Fibroblast of skin of abdomen (primary cell): Measurements from ENCODE around the gene TGM4.

Experiments used
- DNase-seq: peaks from one replicate; pipeline ENCODE4 v3.0.0-alpha.2; 2013

The TGM4 gene

DNA sequence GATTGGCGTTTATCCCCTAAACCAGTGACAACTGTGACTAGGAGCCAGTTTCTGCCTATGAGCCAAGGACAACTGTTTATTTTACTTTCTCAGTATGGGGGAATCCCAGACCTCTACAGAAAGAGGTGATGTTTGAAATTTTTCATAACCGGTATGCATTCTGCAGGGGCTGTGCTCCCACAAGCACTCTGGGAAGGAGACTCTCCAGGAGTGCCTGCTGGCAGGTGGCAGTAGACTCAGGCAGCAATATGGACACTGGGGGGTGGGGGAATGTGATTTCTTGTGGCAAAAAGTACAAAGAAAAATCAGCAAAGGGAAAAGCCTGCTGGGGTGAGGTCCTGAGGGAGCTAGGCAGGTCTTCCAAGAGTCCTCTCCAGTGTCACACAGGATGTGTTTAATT, 5.9 kb downstream of the TGM4 start:
- no peak for DNase-seq

- no peak for DNase-seq
Observed at GRCh38 chr3:44883213-44883955, 9.0 kb downstream of the TGM4 start.

DNA sequence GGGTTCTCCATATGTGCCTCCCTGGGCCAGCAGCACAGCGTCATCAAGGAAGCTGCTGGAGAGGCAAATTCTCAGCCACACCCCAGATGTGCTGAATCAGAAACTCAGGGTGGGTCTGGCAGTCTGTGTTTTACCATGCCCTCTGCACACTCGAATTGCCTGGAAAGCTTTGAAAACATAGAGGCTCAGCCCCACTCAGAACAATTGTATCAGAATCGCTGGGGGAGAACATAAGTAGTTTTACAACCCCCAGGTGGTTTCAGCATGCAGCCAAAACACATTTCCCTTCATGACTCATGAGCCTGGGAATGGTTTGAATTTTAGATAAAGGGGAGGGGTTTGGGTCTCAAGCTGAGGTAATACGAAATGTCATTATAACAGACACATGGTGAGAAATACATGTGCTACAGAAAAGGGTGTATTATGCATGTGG, 9.6 kb downstream of the TGM4 start:
- peak; percentile 97 for DNase-seq

DNA sequence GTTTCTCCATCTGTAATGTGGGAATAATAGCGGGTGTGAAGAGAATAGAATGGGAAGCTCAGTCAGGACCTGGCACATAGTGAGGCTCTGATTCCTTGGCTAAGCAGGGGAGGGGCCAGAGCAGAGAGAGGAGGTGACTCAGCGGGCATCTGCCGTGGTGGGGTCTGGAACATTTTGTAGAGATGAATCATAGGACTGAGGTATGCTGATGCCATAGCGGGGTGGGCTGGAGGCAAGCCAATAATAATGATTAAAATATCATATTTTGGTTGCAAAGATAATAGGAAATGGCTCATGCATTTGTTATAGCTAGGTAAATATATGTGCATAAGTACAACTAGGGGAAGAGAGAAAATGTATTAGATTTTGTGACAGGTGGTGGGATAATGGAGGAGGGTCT, 11.2 kb downstream of the TGM4 start:
- peak; percentile 94 for DNase-seq

- no peak for DNase-seq
Observed at GRCh38 chr3:44886561-44886960, 12.2 kb downstream of the TGM4 start.

GRCh38 chr3:44887101-44887500, 12.7 kb downstream of the TGM4 start:
- no peak for DNase-seq

DNA sequence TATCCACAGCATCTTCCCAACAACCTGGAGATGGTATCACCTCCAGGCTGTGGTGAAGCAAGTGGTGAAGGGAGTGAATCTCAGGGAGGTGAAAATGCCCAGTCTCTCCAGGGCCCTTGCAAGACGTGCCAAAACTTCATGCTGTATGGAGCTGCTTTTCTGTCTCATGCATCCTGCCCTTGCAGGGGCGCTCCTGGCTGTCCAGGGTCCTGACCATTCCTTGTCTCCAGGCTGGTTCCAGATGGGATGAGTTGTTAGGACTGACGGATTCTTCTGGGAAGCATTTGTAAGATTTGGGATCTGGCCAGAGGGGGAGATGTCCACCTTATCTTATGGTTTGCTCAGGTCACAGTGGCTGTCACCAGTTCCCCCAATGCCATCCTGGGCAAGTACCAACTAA, 15.8 kb downstream of the TGM4 start:
- DNase-seq: peak; percentile 14

GRCh38 chr3:44890852-44891251, 16.4 kb downstream of the TGM4 start:
- DNase-seq: no peak

DNA sequence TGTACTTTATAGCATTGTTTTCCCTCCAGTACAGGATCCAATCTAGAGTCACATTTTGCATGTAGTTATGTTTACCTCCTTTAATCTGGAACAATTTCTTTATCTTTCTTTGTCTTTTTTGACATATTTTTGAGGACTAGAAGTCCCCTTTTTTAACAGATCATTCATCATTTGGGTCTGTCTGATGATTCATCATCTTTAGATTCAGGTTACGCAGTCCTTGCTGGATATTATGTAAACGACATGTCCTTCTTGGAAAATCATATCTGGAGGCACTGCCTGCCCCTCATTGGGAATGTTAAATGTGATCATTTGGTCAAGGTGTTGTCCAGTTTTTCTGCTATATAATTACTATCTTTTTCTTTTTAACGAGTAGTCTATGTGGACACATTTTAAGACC, 18.3 kb downstream of the TGM4 start:
- DNase-seq: peak; percentile 28

DNA sequence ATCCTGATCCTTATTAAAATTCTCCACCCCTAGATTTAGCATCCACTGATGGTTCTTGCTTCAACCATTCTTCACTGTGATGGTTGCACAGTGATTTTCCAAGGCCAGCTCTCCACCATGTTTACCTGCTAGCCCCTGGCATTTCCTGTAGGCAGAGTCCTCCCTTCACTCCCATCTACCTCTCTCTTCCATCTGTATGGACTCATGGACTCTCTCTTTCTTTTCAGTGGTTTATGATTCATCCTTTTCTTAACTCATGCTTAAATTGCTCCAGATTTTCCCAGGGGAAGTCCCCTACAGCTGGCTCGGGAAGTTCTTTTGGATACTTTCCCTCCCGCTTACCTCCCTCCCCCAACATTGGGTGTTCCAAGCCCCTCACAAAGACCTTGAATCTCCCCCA, 18.7 kb downstream of the TGM4 start:
- DNase-seq: peak; percentile 72

- peak; percentile 49 for DNase-seq
Observed at GRCh38 chr3:44894485-44894884, 20.1 kb downstream of the TGM4 start.

- no peak for DNase-seq
Observed at GRCh38 chr3:44896440-44896839, 22.0 kb downstream of the TGM4 start.

DNA sequence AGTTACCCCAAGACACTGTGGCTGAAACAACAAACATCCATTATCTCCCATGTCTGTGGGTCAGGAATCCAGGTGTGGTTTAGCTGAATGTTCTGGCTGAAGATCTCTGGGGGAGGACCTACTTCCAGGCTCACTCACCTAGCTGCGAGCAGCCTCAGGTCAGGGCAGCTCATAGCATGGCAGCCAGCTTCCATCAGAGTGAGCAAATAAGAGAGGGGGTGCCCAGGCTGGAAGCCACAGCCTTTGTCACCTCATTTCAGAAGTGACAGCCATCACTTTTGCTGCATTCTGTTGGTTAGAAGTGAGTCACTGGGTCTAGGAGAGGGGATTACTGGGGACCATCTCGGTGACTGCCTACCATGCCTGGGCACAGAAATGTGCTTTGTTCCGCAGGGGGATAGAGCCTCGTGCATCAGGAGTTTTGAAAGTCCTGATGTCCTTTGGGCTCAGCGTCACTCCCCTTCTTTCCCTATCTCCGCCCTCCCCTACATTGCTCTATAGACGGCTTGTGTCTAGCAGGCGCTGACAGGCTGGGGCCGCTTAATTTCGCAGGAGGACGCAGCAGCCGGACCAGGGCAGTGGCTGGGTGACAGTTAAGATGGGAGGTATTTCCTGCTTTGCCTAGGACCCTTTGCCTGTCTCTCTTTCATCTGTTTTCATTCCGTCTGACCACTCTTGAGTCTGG, 25.4 kb downstream of the TGM4 start:
- no peak for DNase-seq

- no peak for DNase-seq
Observed at GRCh38 chr3:44902628-44903027, 28.2 kb downstream of the TGM4 start.

DNA sequence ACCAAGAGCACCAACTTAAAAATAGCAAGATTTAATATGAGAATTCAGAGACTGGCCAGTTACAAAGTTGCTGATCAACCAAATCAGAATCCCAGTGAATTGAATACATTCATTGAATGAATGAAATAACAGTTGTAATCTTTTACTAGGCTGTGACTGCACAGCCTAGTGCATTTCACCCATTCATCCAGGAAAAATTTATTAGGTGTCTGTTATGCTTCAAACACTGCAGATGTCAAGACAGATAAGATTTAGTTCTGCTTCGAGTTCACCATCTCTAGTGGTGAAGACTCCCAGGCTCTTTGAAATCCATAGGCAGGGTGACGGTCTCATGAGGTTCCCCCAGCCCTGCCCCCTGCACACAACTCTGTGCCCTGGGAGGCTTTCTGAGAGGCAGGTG, 28.9 kb downstream of the TGM4 start:
- DNase-seq: no peak

DNA sequence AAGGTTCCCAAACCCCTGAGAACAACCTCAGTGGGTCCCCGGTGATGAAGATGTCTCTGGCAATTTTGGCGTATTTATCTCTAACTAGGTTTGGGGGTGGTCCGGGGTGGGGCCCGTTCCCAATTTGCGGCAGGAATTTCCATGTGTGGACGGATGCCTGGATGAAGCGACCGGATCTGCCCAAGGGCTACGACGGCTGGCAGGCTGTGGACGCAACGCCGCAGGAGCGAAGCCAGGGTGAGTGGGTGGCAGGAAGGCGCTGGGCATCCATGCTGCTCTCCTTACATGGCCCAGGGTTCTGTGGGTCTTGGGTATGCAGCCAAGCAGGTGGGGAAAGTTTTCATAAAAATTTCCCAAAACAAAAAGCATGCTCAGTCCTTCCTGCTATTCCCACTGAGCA, 29.3 kb downstream of the TGM4 start:
- no peak for DNase-seq

DNA sequence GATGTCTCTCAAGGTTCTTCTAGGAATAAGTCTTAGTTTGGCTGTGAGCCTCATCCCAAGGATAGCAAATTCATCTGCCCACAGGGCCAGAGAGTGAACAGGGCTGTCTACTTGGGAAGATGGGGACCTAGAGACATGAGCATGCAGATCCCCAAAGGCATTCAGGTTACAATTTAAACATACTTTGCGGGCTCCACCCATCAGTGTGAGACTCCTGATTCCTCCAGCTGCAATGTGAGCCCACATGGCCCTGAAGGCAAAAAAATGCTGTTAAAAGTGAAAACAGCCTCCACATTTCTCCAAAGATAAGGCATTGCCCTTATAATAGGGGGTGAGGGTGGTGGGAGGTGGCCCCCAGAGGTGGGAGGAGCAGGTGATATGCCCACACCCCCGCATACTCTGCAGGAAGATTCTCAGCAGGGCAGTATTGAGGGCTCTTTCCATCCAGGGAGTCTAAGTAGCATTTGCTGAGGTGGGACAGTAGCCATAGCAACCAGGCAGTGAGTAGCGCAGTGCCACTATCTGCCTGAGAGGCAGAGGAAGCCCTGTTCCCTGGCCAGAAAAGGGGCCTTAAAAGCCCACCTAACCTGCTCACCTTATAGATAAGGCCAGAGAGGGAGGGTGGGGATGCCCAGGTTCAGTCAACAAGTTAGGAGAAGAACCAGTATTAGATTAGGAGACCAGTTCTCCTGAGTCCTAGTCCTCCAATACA, 31.2 kb downstream of the TGM4 start:
- DNase-seq: no peak

GRCh38 chr3:44906997-44907396, 32.6 kb downstream of the TGM4 start:
- no peak for DNase-seq

- DNase-seq: no peak
Observed at GRCh38 chr3:44907612-44908011, 33.2 kb downstream of the TGM4 start.

DNA sequence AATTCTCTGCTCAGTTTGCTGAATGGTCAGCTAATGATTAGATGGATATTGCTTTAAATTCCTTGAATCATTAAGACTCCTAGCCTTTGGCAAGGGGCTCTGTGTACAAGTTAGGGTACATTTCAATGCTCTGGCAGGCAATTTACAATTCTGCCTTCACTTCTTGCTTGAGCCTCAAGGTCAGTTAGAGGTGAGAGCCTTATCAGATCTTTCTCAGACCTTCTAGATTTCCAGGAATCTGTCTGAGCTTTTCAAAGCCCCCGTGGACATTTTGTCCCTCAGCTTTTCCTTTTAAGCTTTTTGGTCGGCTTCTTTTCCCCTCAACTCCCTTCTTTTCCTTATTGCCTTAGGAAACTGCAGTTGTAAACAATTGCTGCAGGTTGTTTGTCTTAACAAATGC, 34.7 kb downstream of the TGM4 start:
- no peak for DNase-seq

DNA sequence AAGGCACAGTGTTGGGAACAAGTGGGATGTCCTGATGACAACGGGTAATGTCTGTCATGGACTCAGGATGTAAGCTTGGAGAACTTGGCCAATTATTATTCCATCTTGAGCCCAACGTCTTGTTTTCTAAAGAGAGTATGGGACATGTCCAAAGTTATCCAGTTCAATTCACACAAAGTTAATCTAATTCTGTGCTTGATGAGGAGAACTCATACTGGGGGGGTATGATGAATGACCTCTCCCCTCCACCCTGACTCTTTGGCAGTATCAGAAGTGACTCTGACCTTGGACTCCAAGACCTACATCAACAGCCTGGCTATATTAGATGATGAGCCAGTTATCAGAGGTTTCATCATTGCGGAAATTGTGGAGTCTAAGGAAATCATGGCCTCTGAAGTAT, 36.3 kb downstream of the TGM4 start:
- no peak for DNase-seq

- DNase-seq: peak; percentile 68
Observed at GRCh38 chr3:44913868-44914468, 39.6 kb downstream of the TGM4 start.

DNA sequence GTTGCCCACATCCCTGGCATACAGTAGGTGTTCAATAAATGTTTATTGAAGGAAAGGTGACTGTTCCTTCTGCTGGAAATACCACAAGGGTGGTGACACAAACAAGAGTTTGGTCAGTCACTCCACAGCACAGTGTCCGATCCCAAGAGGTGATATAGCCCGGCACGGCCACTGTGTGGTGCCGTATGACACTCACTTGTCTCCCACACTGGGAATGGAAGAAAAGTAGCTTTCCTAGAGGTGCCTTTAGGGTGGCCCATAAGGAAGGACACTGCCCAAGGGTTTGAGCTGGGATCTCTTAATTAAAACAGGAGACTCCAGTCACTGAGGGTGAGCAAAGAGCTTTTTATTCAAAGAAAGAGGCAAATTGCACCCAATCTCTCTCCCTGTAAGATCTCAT, 40.5 kb downstream of the TGM4 start:
- DNase-seq: no peak
